Erythroblast (primary cell): ENCODE results near the gene BEND5.

ENCODE experiments used
- GATA1 ChIP-seq: IDR thresholded peaks from 2 replicates; pipeline ENCODE4 v1.6.1; 2011; ENCODE audit warnings: low read depth, mild to moderate bottlenecking, control low read depth, low read length, moderate library complexity
- POLR2A ChIP-seq: IDR thresholded peaks from 2 replicates; pipeline ENCODE4 v1.6.1; 2011; ENCODE audit warnings: mild to moderate bottlenecking, low read length

- no peak for TF ChIP-seq POLR2A
- TF ChIP-seq GATA1 = no peak
These were observed 58.0 kb downstream of the BEND5 start for GRCh38 chr1:48718705-48719104.
